Measurements from ENCODE around the gene CD3E. TPM values are rescaled to one million over a fixed set of nuclear protein-coding genes. Genes with fewer than 3 reads are reported as not detected.

Gene CD3E
- total RNA-seq, 1 experiment from 2014 or later: not detected

DNA sequence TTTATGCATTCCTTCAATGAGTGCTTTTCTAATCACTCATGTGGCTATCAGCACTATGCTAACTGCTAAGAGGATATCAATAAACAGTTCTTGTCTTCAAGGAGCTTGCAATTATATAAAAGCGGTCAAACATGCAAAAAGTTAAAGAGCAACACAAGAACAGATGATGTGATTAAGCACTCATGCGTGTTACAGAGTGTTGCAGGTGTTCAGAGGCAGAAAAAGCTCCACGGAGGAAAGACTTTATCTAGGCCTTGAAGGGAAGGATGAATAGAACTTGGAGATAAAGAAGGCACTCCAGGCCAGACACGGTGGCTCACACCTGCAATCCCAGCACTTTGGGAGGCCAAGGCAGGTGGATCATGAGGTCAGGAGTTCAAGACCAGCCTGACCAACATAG, 13.6 kb downstream of the CD3E start:
- no TSS peak for BruUV-seq (replicated peaks)
- peaks cover 2% of the 10 kb centered on the region for H3K9me3 Mint-ChIP-seq (ENCODE audit: low read depth, unreplicated experiment)
- no peak overlapping the region for H3K27ac Mint-ChIP-seq (ENCODE audit: unreplicated experiment)
- H3K36me3 Mint-ChIP-seq (ENCODE audit: insufficient read depth, unreplicated experiment): no peaks in the 10 kb centered on the region
- no peak for TF ChIP-seq CTCF (IDR thresholded peaks at IDR 0.05; ENCODE audit: unreplicated experiment)
- no peaks in the 10 kb centered on the region for H3K27me3 Mint-ChIP-seq (ENCODE audit: unreplicated experiment)
- peaks cover 41% of the 10 kb centered on the region for H3K4me1 Mint-ChIP-seq (ENCODE audit: low read depth, unreplicated experiment)
- intact Hi-C loops (cut with micrococcal nuclease; ENCODE audit: unreplicated experiment): no loop called here
- H3K4me3 Mint-ChIP-seq (ENCODE audit: low read depth, unreplicated experiment): no peak overlapping the region
- no peak for DNase-seq
- CTCF ChIA-PET: no interaction called here

- no peaks in the 10 kb centered on the region for H3K27me3 Mint-ChIP-seq (ENCODE audit: unreplicated experiment)
- H3K9me3 Mint-ChIP-seq (ENCODE audit: low read depth, unreplicated experiment): peaks cover 2% of the 10 kb centered on the region
- peaks cover 41% of the 10 kb centered on the region for H3K4me1 Mint-ChIP-seq (ENCODE audit: low read depth, unreplicated experiment)
- no TSS peak for BruUV-seq (replicated peaks)
- DNase-seq: no peak
- no peak overlapping the region for H3K27ac Mint-ChIP-seq (ENCODE audit: unreplicated experiment)
- no peaks in the 10 kb centered on the region for H3K36me3 Mint-ChIP-seq (ENCODE audit: insufficient read depth, unreplicated experiment)
- TF ChIP-seq CTCF (IDR thresholded peaks at IDR 0.05; ENCODE audit: unreplicated experiment): no peak
- intact Hi-C loops (cut with micrococcal nuclease; ENCODE audit: unreplicated experiment): no loop called here
- H3K4me3 Mint-ChIP-seq (ENCODE audit: low read depth, unreplicated experiment): no peak overlapping the region
- CTCF ChIA-PET: no interaction called here
Measured at GRCh38 chr11:118318581-118319336, 14.2 kb downstream of the CD3E start.

DNA sequence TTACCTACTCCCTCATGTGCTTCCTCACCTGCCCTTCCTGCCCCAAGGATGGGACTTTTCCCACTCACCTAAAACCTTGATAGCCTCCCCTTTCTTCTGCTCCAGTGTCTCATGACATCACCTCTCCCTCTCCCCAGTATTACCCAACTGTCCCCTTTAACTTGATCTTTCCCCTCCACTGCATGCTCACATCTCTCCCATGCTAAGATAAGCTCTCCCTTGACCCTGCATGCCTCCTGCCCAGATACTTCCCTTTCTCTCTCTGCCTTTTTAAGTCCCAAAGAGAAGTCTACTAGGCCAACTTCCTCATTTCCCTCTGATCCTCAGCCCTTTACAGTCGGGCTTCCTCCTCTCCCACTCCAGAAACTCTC, 14.8 kb downstream of the CD3E start:
- Mint-ChIP-seq H3K4me3 (ENCODE audit: low read depth, unreplicated experiment) (no peak overlapping the region), H3K9me3 (ENCODE audit: low read depth, unreplicated experiment) (peaks cover 2% of the 10 kb centered on the region), H3K4me1 (ENCODE audit: low read depth, unreplicated experiment) (peaks cover 41% of the 10 kb centered on the region), H3K36me3 (ENCODE audit: insufficient read depth, unreplicated experiment) (no peaks in the 10 kb centered on the region), H3K27ac (ENCODE audit: unreplicated experiment) (no peak overlapping the region), H3K27me3 (ENCODE audit: unreplicated experiment) (no peaks in the 10 kb centered on the region)
- no peak for TF ChIP-seq CTCF (IDR thresholded peaks at IDR 0.05; ENCODE audit: unreplicated experiment)
- no peak for DNase-seq
- no TSS peak for BruUV-seq (replicated peaks)
- CTCF ChIA-PET: no interaction called here
- intact Hi-C loops (cut with micrococcal nuclease; ENCODE audit: unreplicated experiment): no loop called here

DNA sequence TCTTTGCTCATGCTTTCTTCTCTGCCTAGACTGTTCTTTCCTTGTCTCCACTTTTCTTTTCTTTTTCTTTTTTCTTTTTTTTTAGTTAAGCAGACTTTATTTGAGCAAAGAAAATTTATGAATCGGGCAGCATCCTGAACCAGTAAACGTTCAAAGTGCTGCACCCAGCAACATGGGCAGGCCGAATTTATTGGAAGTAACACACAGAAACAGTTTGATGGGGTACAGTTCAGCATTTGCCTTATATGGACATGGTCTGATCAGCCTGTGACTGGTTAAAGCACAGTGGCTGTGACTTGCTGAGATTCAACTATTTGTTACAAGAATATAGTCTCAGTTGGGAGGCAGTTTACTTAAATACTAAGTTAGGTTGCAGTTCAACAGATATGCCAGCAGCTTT, 16.0 kb downstream of the CD3E start:
- Mint-ChIP-seq H3K9me3 (ENCODE audit: low read depth, unreplicated experiment) (peaks cover 2% of the 10 kb centered on the region), H3K36me3 (ENCODE audit: insufficient read depth, unreplicated experiment) (no peaks in the 10 kb centered on the region), H3K27me3 (ENCODE audit: unreplicated experiment) (no peaks in the 10 kb centered on the region), H3K4me1 (ENCODE audit: low read depth, unreplicated experiment) (peaks cover 33% of the 10 kb centered on the region), H3K4me3 (ENCODE audit: low read depth, unreplicated experiment) (no peak overlapping the region), H3K27ac (ENCODE audit: unreplicated experiment) (no peak overlapping the region)
- no peak for DNase-seq
- CTCF ChIA-PET: no interaction called here
- TF ChIP-seq CTCF (IDR thresholded peaks at IDR 0.05; ENCODE audit: unreplicated experiment): no peak
- intact Hi-C loops (cut with micrococcal nuclease; ENCODE audit: unreplicated experiment): no loop called here
- BruUV-seq (replicated peaks): no TSS peak

Data from Calu3 (cell line).